AG09309 (cell line): Measurements from ENCODE around the gene IRX5.

ENCODE experiments used
- DNase-seq: peaks from one replicate; pipeline ENCODE4 v3.0.0-alpha.2; 2010; ENCODE audit warnings: low read depth
- H3K4me3 ChIP-seq: 2 replicates; pipeline ENCODE4 v1.5.1; 2011; ENCODE audit warnings: mild to moderate bottlenecking, low read depth, low read length, moderate library complexity; ENCODE audit not compliant: control insufficient read depth
- CTCF ChIP-seq: IDR thresholded peaks from 2 replicates; pipeline ENCODE4 v1.5.1; 2011; ENCODE audit warnings: mild to moderate bottlenecking, low read depth, low read length, inconsistent platforms; ENCODE audit not compliant: insufficient read depth, control insufficient read depth; ENCODE audit errors: missing control alignments

The IRX5 gene

DNA sequence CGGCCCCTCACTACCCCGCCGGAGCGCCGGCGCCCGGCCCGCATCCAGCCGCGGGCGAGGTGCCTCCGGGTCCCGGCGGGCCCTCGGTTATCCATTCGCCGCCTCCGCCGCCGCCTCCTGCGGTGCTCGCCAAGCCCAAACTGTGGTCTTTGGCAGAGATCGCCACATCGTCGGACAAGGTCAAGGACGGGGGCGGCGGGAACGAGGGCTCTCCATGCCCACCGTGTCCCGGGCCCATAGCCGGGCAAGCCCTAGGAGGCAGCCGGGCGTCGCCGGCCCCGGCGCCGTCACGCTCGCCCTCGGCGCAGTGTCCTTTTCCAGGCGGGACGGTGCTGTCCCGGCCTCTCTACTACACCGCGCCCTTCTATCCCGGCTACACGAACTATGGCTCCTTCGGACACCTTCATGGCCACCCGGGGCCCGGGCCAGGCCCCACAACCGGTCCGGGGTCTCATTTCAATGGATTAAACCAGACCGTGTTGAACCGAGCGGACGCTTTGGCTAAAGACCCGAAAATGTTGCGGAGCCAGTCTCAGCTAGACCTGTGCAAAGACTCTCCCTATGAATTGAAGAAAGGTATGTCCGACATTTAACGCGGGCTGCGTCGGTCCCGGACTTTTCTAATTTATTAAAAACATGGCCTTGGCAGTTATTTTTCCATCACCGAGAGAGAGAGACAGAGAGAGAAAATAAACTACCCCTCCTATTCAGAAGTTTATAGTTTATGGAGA lies 2.8 kb downstream of the IRX5 start:
- TF ChIP-seq CTCF = no peak
- DNase-seq = no peak
- H3K4me3 ChIP-seq = peak overlapping the region; percentile 44

DNA sequence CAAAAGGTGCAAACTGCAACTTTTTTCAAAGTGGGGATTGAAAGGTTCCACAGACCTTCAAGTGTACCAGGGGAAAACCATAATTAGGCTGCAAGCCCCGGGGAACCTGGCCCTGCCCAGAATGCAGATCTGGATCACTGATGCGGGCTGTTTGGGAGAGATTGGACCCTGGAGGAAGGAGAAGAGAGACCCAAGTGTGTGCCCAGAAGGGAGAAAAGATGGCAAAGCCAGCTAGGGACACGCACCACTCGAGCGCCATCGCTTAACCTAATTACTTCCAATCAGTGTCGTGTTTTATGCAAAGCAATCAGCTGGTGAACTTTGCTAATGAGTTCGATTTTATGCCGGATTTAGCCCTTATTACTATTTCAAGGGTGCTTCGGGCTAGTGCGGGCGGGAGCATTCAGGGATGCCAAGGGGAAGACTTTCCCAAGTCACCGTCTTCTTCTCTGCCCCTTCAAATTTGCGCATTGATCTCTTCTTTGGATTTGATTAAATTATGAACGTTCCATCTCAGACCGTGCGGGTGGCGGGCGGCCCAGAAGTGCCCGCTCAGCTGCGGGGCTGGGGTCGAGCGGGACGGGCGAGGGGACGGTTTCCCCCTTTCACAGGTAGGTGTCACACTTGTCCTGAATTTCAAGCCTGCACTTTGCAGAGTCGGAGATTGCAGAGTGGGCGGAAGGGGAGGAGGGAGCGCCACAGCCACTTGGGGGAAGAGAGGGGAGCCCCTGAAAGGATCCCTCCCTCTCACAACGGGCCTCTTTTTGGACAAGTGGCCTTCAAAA lies 4.0 kb downstream of the IRX5 start:
- peak; percentile 24 for DNase-seq
- peak; percentile 52 for TF ChIP-seq CTCF
- peak overlapping the region; percentile 48 for H3K4me3 ChIP-seq

DNA sequence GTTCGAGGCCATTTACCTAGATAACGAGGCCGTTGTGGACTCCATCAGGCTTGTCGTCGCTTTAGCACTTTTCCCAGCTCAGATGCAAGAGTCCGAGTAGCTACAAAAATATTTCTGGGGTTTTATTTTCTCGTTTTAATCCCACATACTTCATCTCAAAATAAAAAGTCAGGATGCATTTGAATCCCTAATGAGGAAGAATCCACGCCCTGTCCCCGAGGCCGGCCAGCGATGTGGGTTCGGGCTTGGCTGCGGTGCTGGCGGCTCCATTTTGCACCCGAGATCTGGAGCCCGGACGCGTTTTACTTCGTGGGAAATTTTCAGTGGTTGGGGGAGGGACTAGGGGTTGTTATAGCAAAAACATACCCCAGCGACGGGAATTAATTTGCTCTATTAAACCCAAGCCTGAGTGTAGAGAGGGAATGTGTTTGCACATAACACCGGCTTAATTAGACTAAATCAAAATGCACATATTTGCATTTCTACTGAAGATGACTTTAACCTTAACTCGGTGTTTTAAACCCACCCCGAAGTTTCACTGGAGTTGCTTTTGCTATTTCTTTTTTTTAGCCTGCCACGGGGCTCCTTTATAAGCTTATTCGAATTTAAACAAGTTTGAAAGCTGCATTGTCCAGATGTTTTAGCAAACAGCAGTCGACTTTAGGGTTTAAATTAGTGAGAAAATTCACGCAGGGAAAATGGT lies 4.8 kb downstream of the IRX5 start:
- no peak for DNase-seq
- no peak for TF ChIP-seq CTCF
- H3K4me3 ChIP-seq = peak overlapping the region; percentile 48

- H3K4me3 ChIP-seq = peak overlapping the region; percentile 48
- TF ChIP-seq CTCF = no peak
- DNase-seq = no peak
Measured at GRCh38 chr16:54936201-54936978, 5.7 kb downstream of the IRX5 start.

- no peak for DNase-seq
- peak; percentile 83 for TF ChIP-seq CTCF
- peak overlapping the region; percentile 48 for H3K4me3 ChIP-seq
Measured at GRCh38 chr16:54936979-54937670, 6.5 kb downstream of the IRX5 start.
